ENCODE measurements around the gene SARNP. TPM values are rescaled to one million over a fixed set of nuclear protein-coding genes. Genes with fewer than 3 reads are reported as not detected.
A peak's percentile ranks its signal among the peaks of the same experiment; 100 is the strongest.

Gene SARNP
- polyA plus RNA-seq, 3 donors from 2014 or later: 115 to 157 (median 132) TPM

- Mint-ChIP-seq H3K36me3 (peaks cover 4 to 50% (median 15%) of the 10 kb centered on the region in 3 donors), H3K4me3 (no peak overlapping the region), H3K27me3 (ENCODE audit: low read depth in 3 of 3) (no peaks in the 10 kb centered on the region), H3K4me1 (no peaks in the 10 kb centered on the region), H3K27ac (peak overlapping the region in 3 of 6 donors; percentile 6 to 36 (median 20)), H3K9me3 (no peaks in the 10 kb centered on the region)
- no peak for DNase-seq
Observed at GRCh38 chr12:55757701-55758100, 59.8 kb downstream of the SARNP start.

- Mint-ChIP-seq H3K4me3 (no peak overlapping the region), H3K27ac (peak overlapping the region in 5 of 6 donors; percentile 4 to 39 (median 29)), H3K36me3 (peaks cover 4 to 47% (median 15%) of the 10 kb centered on the region in 3 donors), H3K4me1 (no peaks in the 10 kb centered on the region), H3K27me3 (ENCODE audit: low read depth in 3 of 3) (peaks cover 0 to 5% (median 0%) of the 10 kb centered on the region in 3 donors), H3K9me3 (no peaks in the 10 kb centered on the region)
- DNase-seq: no peak
Observed at GRCh38 chr12:55755246-55755645, 62.3 kb downstream of the SARNP start.

- H3K4me1 Mint-ChIP-seq: peaks cover 24 to 29% of the 10 kb centered on the region in 2 donors
- DNase-seq: no peak
- H3K4me3 Mint-ChIP-seq: no peak overlapping the region
Observed at GRCh38 chr12:55748230-55748993, 69.1 kb downstream of the SARNP start.

GRCh38 chr12:55746913-55747231 lies 70.7 kb downstream of the SARNP start:
- H3K36me3 Mint-ChIP-seq: peaks cover 0 to 6% (median 0%) of the 10 kb centered on the region in 3 donors
- peaks cover 0 to 5% (median 0%) of the 10 kb centered on the region in 3 donors for H3K27me3 Mint-ChIP-seq (ENCODE audit: low read depth in 3 of 3)
- H3K9me3 Mint-ChIP-seq: no peaks in the 10 kb centered on the region
- no peak overlapping the region for H3K4me3 Mint-ChIP-seq
- H3K4me1 Mint-ChIP-seq: peaks cover 29 to 40% of the 10 kb centered on the region in 2 donors
- peak overlapping the region in 1 of 6 donors; percentile 12 for H3K27ac Mint-ChIP-seq
- DNase-seq: no peak

More at GRCh38 chr12:55748230-55748993, 69.1 kb downstream of the SARNP start:
- peaks cover 0 to 5% (median 0%) of the 10 kb centered on the region in 3 donors for H3K27me3 Mint-ChIP-seq (ENCODE audit: low read depth in 3 of 3)
- no peaks in the 10 kb centered on the region for H3K9me3 Mint-ChIP-seq
- H3K36me3 Mint-ChIP-seq: peaks cover 0 to 10% (median 0%) of the 10 kb centered on the region in 3 donors
- H3K27ac Mint-ChIP-seq: peak overlapping the region in 3 of 6 donors; percentile 0 to 69 (median 5)

GRCh38 chr12:55746174-55746912 lies 71.2 kb downstream of the SARNP start:
- peaks cover 0 to 6% (median 0%) of the 10 kb centered on the region in 3 donors for H3K36me3 Mint-ChIP-seq
- no peak for DNase-seq
- peaks cover 0 to 5% (median 0%) of the 10 kb centered on the region in 3 donors for H3K27me3 Mint-ChIP-seq (ENCODE audit: low read depth in 3 of 3)
- peak overlapping the region in 5 of 6 donors; percentile 12 to 57 (median 33) for H3K27ac Mint-ChIP-seq
- H3K4me1 Mint-ChIP-seq: peaks cover 29 to 40% of the 10 kb centered on the region in 2 donors
- H3K4me3 Mint-ChIP-seq: peak overlapping the region; percentile 18 to 68 (median 39)
- no peaks in the 10 kb centered on the region for H3K9me3 Mint-ChIP-seq

GRCh38 chr12:55745361-55746173 lies 72.0 kb downstream of the SARNP start:
- H3K9me3 Mint-ChIP-seq: no peaks in the 10 kb centered on the region
- H3K4me1 Mint-ChIP-seq: peaks cover 29 to 40% of the 10 kb centered on the region in 2 donors
- peak overlapping the region in 5 of 6 donors; percentile 20 to 63 (median 43) for H3K27ac Mint-ChIP-seq
- DNase-seq: no peak
- peak overlapping the region; percentile 37 to 94 (median 87) for H3K4me3 Mint-ChIP-seq
- H3K27me3 Mint-ChIP-seq (ENCODE audit: low read depth in 3 of 3): no peaks in the 10 kb centered on the region
- peaks cover 0 to 2% (median 0%) of the 10 kb centered on the region in 3 donors for H3K36me3 Mint-ChIP-seq

- DNase-seq: no peak
- peak overlapping the region; percentile 87 to 94 (median 90) for H3K4me3 Mint-ChIP-seq
- no peaks in the 10 kb centered on the region for H3K9me3 Mint-ChIP-seq
- no peaks in the 10 kb centered on the region for H3K27me3 Mint-ChIP-seq (ENCODE audit: low read depth in 3 of 3)
- peak overlapping the region in 5 of 6 donors; percentile 3 to 81 (median 61) for H3K27ac Mint-ChIP-seq
- peaks cover 29 to 40% of the 10 kb centered on the region in 2 donors for H3K4me1 Mint-ChIP-seq
- H3K36me3 Mint-ChIP-seq: no peaks in the 10 kb centered on the region
Observed at GRCh38 chr12:55744340-55745030, 73.0 kb downstream of the SARNP start.

GRCh38 chr12:55743406-55744339 lies 73.9 kb downstream of the SARNP start:
- DNase-seq: peak in 2 of 3 donors; percentile 51 to 59
- Mint-ChIP-seq H3K36me3 (no peaks in the 10 kb centered on the region), H3K27ac (peak overlapping the region; percentile 3 to 81 (median 74)), H3K4me1 (peaks cover 32 to 44% of the 10 kb centered on the region in 2 donors), H3K27me3 (ENCODE audit: low read depth in 3 of 3) (no peaks in the 10 kb centered on the region), H3K4me3 (peak overlapping the region; percentile 87 to 94 (median 90)), H3K9me3 (no peaks in the 10 kb centered on the region)

GRCh38 chr12:55742719-55743405 lies 74.7 kb downstream of the SARNP start, which contains the start of gene GDF11:
GDF11 (plus strand) TSS chr12:55743122; CDS start chr12:55743317, 195 bp downstream.
- no peaks in the 10 kb centered on the region for H3K27me3 Mint-ChIP-seq (ENCODE audit: low read depth in 3 of 3)
- H3K4me3 Mint-ChIP-seq: peak within 1 kb of the TSS; percentile 87 to 94 (median 90)
- H3K27ac Mint-ChIP-seq: peak within 1 kb of the TSS; percentile 55 to 93 (median 79)
- peak; percentile 64 to 70 (median 67) for DNase-seq
- H3K9me3 Mint-ChIP-seq: no peaks in the 10 kb centered on the region
- no peaks in the 10 kb centered on the region for H3K36me3 Mint-ChIP-seq
- peaks cover 40 to 53% of the 10 kb centered on the region in 2 donors for H3K4me1 Mint-ChIP-seq

- no peaks in the 10 kb centered on the region for H3K27me3 Mint-ChIP-seq (ENCODE audit: low read depth in 3 of 3)
- peaks cover 48 to 60% of the 10 kb centered on the region in 2 donors for H3K4me1 Mint-ChIP-seq
- H3K9me3 Mint-ChIP-seq: no peaks in the 10 kb centered on the region
- DNase-seq: no peak
- peak overlapping the region; percentile 80 to 87 (median 83) for H3K4me3 Mint-ChIP-seq
- H3K27ac Mint-ChIP-seq: peak overlapping the region; percentile 55 to 93 (median 79)
- no peaks in the 10 kb centered on the region for H3K36me3 Mint-ChIP-seq
Observed at GRCh38 chr12:55741931-55742680, 75.4 kb downstream of the SARNP start.

GRCh38 chr12:55739025-55739378 lies 78.5 kb downstream of the SARNP start:
- Mint-ChIP-seq H3K9me3 (no peaks in the 10 kb centered on the region), H3K27me3 (ENCODE audit: low read depth in 3 of 3) (no peaks in the 10 kb centered on the region), H3K4me1 (peaks cover 39 to 42% of the 10 kb centered on the region in 2 donors), H3K4me3 (peak overlapping the region; percentile 82 to 90 (median 87)), H3K27ac (peak overlapping the region in 5 of 6 donors; percentile 86 to 95 (median 91)), H3K36me3 (no peaks in the 10 kb centered on the region)
- DNase-seq: no peak
